AG09319 (cell line): ENCODE measurements around the gene NFATC2.

Source experiments
- DNase-seq: peaks from one replicate; pipeline ENCODE4 v3.0.0-alpha.2; 2010; ENCODE audit warnings: low read depth; ENCODE audit errors: extremely low read depth
- CTCF ChIP-seq: IDR thresholded peaks from 2 replicates; pipeline ENCODE4 v1.5.1; 2011; ENCODE audit warnings: low read depth, mild to moderate bottlenecking, inconsistent platforms, low read length, moderate library complexity

The NFATC2 gene

DNA sequence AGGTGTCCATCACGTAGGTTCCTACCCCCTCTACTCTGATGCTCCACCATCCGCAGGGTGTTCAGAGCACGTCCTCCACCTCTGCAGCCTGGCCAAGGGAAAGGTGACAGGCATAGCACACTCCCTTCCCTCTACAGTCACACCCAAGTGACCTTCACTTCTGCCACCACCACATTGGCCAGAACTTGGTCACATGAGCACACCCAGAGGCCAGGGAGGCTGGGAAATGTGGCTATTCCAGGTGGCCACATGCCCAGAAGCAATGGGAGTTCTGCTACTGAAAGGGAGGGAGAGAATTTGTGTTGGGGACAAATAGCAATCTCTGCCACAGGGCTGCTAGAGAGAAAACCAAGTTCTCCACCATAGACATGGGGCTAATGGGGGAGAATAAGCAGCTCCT, 180.3 kb downstream of the NFATC2 start:
- no peak for TF ChIP-seq CTCF

DNA sequence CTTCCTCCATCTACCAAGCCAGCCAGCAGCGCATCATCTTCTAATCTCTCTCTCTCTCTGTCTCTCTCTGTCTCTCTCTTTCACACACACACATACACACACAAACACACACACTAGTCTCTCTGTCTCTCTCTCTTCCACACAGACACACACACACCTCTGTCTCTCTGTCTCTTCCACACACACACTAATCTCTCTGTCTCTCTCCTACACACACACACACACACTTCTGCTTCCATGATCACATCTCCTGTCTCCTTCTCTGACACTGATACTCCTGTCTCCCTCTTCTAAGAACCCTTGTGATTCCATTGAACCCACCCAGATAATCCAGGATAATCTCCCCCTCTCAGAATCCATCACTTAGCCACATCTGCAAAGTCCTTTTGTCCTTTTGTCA, 181.3 kb downstream of the NFATC2 start:
- no peak for DNase-seq
- TF ChIP-seq CTCF: no peak

More for the DNA sequence above, 180.3 kb downstream of the NFATC2 start:
- no peak for DNase-seq

- TF ChIP-seq CTCF: no peak
These were observed 181.9 kb downstream of the NFATC2 start for GRCh38 chr20:51360451-51361201.

DNA sequence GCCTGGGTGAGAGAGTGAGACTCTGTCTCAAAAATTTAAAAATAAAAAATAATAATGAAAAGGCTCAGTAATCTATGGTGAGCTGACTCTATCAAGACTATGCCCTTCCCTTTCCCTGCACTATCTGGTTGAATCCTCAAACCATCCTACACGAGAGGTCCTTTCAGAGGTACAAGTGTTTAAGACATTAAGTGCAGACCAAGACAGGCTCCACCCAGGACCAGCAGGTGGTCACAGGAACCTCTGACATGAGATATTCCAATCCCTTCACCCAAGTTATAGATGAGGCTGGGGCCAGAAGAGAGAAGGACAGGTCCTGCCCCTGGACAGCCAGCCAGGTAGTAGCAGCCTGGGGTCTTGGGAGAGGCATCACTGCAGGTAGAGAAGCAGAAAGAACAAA, 182.6 kb downstream of the NFATC2 start:
- TF ChIP-seq CTCF: no peak
- no peak for DNase-seq

More at GRCh38 chr20:51360451-51361201, 181.9 kb downstream of the NFATC2 start:
- DNase-seq: peak; percentile 85

DNA sequence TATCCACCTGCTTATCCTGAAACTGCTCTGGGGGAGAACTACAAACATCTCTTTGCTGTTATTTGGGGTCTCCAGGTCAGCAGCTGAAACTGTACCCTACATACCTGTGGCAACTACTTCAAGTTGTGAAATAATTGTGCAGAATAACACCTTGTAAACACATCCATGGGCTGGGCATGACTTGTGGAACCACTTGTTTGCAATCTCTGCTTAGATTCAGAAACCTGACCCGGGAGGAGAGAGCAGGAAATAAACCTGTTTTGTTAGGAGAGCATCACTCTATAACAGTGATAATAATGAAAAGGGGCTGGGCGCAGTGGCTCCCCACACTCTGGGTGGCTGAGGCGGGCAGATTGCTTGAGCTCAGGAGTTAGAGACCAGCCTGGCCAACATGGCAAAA, 183.1 kb downstream of the NFATC2 start:
- no peak for DNase-seq
- no peak for TF ChIP-seq CTCF

DNA sequence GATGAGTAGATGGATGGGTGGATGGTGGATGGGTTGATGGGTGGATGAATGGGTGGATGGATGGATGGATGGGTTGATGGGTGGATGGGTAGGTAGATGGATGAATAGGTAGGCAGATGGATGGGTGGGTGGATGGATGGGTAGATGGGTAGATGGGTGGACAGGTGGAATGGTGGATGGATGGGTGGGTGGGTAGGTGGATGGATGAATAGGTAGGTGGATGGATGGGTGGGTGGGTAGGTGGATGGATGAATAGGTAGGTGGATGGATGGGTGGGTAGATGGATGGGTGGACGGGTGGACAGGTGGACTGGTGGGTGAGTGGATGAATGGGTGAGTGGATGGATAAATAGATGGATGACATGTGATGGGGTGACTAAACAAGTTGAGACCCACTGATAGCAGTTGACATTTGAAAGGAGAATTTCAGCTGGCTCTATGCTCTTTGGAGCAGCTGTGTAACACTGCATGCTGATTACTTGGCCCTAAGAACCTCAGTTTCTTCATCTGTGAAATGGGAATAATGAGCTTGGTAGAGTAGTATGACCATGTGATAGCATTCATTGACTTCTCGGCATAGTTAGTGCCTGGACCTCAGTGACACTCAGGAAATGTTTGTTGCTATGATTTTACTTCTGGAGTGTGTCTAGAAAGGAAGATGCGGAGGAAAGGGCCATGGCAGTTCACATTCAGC, 184.3 kb downstream of the NFATC2 start:
- DNase-seq: no peak
- no peak for TF ChIP-seq CTCF

- DNase-seq: no peak
- no peak for TF ChIP-seq CTCF
These were observed 185.0 kb downstream of the NFATC2 start for GRCh38 chr20:51357543-51357942.
